Measurements from ENCODE around the gene DCAF15.
A peak's percentile ranks its signal among the peaks of the same experiment; 100 is the strongest.

Gene DCAF15

GRCh38 chr19:13931391-13932148 lies 20.7 kb upstream of the DCAF15 start:
- DNase-seq: no peak

GRCh38 chr19:13932149-13932637 lies 20.1 kb upstream of the DCAF15 start:
- DNase-seq: no peak

- DNase-seq: no peak
Observed at GRCh38 chr19:13932911-13933393, 19.4 kb upstream of the DCAF15 start.

GRCh38 chr19:13934785-13935109 lies 17.6 kb upstream of the DCAF15 start:
- no peak for DNase-seq

GRCh38 chr19:13935765-13936510 lies 16.4 kb upstream of the DCAF15 start:
- no peak for DNase-seq

- DNase-seq: no peak
Observed at GRCh38 chr19:13937479-13938300, 14.6 kb upstream of the DCAF15 start.

- DNase-seq: no peak
Observed at GRCh38 chr19:13938301-13939064, 13.8 kb upstream of the DCAF15 start, which contains the start of gene PODNL1. TSS of gene PODNL1 (minus strand) at chr19:13938417. CDS start at chr19:13938181, 236 bp downstream.

- no peak for DNase-seq
Observed at GRCh38 chr19:13942023-13942684, 10.2 kb upstream of the DCAF15 start.

GRCh38 chr19:13946414-13946813 lies 5.9 kb upstream of the DCAF15 start:
- DNase-seq: no peak

- DNase-seq: no peak
Observed at GRCh38 chr19:13951043-13951442, 1.3 kb upstream of the DCAF15 start.

GRCh38 chr19:13951799-13952153 lies 533 bp upstream of the DCAF15 start:
- DNase-seq: no peak

GRCh38 chr19:13952931-13953531 lies 722 bp downstream of the DCAF15 start:
- peak in 1 of 2 donors; percentile 24 for DNase-seq

GRCh38 chr19:13954185-13954584 lies 1.9 kb downstream of the DCAF15 start:
- DNase-seq: no peak

GRCh38 chr19:13955662-13956364 lies 3.5 kb downstream of the DCAF15 start:
- no peak for DNase-seq

GRCh38 chr19:13956365-13956744 lies 4.0 kb downstream of the DCAF15 start:
- no peak for DNase-seq

- DNase-seq: no peak
Observed at GRCh38 chr19:13957051-13957450, 4.7 kb downstream of the DCAF15 start.

GRCh38 chr19:13958043-13958442 lies 5.7 kb downstream of the DCAF15 start:
- no peak for DNase-seq

- no peak for DNase-seq
Observed at GRCh38 chr19:13959141-13959961, 7.0 kb downstream of the DCAF15 start.

- DNase-seq: peak in 1 of 2 donors; percentile 23
Observed at GRCh38 chr19:13959962-13960862, 7.9 kb downstream of the DCAF15 start.

Data from stimulated activated CD4-positive, alpha-beta T cell treated with anti-CD3 and anti-CD28 coated beads, Interleukin-2, amount 100 ng/mL, for 24 hours (primary cell).